ENCODE measurements around the gene LRP1.

LRP1 gene

DNA sequence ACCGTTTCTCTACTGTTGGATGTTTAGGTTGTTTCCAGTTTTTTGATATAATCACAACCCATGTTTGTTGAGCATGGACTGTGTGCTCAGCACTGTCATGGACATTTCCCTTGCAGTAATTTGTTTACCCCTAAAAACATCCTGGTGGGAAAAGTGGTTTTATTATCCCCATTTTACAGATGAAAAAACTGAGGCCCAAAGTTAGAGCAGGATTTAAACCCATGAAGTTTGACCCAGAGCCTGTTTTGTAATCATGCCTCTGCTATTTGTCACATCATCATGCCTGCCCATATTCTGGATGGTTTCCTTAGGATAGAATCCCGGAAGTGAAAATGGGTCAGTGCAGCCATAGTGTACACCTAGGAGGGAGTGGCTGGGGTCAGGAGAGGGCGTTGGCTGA, 36.2 kb downstream of the LRP1 start:
- Histone ChIP-seq H3K79me2 (ENCODE audit: insufficient read depth, low read depth) (no peaks in the 10 kb centered on the region), H2AFZ (ENCODE audit: low read depth) (no peak overlapping the region), H3K9ac (no peak overlapping the region), H3K4me1 (ENCODE audit: low read depth, poor library complexity, severe bottlenecking) (no peaks in the 10 kb centered on the region), H4K20me1 (ENCODE audit: insufficient read depth) (no peaks in the 10 kb centered on the region), H3K27ac (no peak overlapping the region), H3K27me3 (ENCODE audit: insufficient read depth, low read depth) (peaks cover 4% of the 10 kb centered on the region; the same call in 1 of the 2 replicates), H3K4me3 (IDR thresholded peaks at IDR 0.05; ENCODE audit: insufficient read depth, low read depth, low read length) (no peak overlapping the region), H3K36me3 (ENCODE audit: insufficient read depth) (no peaks in the 10 kb centered on the region), H3K4me2 (no peak overlapping the region)
- TF ChIP-seq, protein P1, sequence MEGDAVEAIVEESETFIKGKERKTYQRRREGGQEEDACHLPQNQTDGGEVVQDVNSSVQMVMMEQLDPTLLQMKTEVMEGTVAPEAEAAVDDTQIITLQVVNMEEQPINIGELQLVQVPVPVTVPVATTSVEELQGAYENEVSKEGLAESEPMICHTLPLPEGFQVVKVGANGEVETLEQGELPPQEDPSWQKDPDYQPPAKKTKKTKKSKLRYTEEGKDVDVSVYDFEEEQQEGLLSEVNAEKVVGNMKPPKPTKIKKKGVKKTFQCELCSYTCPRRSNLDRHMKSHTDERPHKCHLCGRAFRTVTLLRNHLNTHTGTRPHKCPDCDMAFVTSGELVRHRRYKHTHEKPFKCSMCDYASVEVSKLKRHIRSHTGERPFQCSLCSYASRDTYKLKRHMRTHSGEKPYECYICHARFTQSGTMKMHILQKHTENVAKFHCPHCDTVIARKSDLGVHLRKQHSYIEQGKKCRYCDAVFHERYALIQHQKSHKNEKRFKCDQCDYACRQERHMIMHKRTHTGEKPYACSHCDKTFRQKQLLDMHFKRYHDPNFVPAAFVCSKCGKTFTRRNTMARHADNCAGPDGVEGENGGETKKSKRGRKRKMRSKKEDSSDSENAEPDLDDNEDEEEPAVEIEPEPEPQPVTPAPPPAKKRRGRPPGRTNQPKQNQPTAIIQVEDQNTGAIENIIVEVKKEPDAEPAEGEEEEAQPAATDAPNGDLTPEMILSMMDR (conservative IDR thresholded peaks at IDR 0.05; ENCODE audit: low read depth, low read length) = no peak

DNA sequence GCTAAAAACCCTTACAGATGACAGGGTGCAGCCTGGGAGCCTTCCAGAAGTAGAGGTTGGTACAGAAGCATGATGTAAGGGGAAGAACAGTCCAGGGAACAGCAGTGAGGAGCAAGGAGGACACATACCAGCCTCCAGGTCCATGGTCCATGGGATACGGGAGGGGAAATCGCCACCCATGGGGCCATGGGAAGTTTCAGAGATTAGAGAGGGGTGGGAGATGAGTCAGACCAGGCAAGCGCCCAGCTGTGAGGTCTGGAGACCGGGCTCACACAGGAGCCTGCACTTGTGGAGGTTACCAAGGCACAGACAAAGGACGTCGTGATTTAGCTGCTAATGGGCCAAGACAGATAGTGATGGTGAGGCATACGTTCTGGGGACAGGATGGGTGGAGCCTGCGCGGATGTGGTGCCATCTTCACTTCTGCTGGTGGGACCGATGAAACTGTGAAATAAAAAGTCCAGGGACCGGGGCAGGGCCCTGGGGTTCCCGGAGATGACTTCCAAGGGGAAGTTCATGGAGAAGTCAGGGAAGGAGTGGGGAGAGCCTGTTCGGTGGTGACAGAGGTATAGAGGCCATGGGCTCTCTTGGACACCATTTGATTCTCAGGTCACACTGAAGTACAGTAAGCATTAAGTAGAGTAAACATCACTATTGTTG, 36.8 kb downstream of the LRP1 start:
- Histone ChIP-seq H3K27ac (no peak overlapping the region), H3K4me3 (IDR thresholded peaks at IDR 0.05; ENCODE audit: insufficient read depth, low read depth, low read length) (no peak overlapping the region), H3K27me3 (ENCODE audit: insufficient read depth, low read depth) (peaks cover 9% of the 10 kb centered on the region; the same call in 1 of the 2 replicates), H2AFZ (ENCODE audit: low read depth) (no peak overlapping the region), H3K9ac (no peak overlapping the region), H3K79me2 (ENCODE audit: insufficient read depth, low read depth) (no peaks in the 10 kb centered on the region), H4K20me1 (ENCODE audit: insufficient read depth) (no peaks in the 10 kb centered on the region), H3K36me3 (ENCODE audit: insufficient read depth) (no peaks in the 10 kb centered on the region), H3K4me1 (ENCODE audit: low read depth, poor library complexity, severe bottlenecking) (no peaks in the 10 kb centered on the region), H3K4me2 (no peak overlapping the region)
- TF ChIP-seq, protein P1 (conservative IDR thresholded peaks at IDR 0.05; ENCODE audit: low read depth, low read length) = no peak

DNA sequence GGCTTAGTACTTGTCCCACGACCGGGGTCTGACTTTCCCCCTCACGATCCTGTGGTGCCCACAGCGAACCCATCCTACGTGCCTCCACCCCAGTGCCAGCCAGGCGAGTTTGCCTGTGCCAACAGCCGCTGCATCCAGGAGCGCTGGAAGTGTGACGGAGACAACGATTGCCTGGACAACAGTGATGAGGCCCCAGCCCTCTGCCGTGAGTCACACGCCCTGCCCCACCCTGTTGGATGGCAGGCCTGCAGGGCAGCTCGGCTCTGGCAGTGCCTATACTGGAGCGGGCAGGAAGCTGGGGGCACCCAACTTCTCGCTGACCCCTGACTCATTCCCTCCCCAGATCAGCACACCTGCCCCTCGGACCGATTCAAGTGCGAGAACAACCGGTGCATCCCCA, 37.5 kb downstream of the LRP1 start:
- no peak overlapping the region for H3K9ac ChIP-seq
- no peak overlapping the region for H3K4me3 ChIP-seq (IDR thresholded peaks at IDR 0.05; ENCODE audit: insufficient read depth, low read depth, low read length)
- no peak overlapping the region for H3K27ac ChIP-seq
- no peak overlapping the region for H3K4me2 ChIP-seq
- TF ChIP-seq, protein P1 (conservative IDR thresholded peaks at IDR 0.05; ENCODE audit: low read depth, low read length) = no peak
- no peaks in the 10 kb centered on the region for H3K79me2 ChIP-seq (ENCODE audit: insufficient read depth, low read depth)
- H4K20me1 ChIP-seq (ENCODE audit: insufficient read depth) = no peaks in the 10 kb centered on the region
- no peaks in the 10 kb centered on the region for H3K36me3 ChIP-seq (ENCODE audit: insufficient read depth)
- peaks cover 11% of the 10 kb centered on the region; the same call in 1 of the 2 replicates for H3K27me3 ChIP-seq (ENCODE audit: insufficient read depth, low read depth)
- H3K4me1 ChIP-seq (ENCODE audit: low read depth, poor library complexity, severe bottlenecking) = no peaks in the 10 kb centered on the region
- no peak overlapping the region for H2AFZ ChIP-seq (ENCODE audit: low read depth)

DNA sequence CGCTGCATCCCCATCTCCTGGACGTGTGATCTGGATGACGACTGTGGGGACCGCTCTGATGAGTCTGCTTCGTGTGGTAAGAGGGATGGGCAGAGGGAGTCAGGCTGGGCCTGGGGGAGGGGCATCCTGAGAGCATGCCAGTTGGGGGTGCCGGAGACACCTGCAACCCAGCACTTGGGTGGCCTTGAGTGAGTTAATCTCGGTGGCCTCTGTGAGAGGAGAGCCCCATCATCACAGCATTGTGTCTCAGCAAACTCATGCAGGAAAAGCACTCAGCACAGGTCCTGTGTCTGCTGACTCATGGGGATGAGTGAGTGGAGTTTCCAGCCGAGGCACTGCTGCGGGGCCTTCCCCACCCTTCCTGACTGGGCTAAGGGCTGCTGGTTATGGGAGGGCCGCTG, 38.7 kb downstream of the LRP1 start:
- Histone ChIP-seq H2AFZ (ENCODE audit: low read depth) (no peak overlapping the region), H4K20me1 (ENCODE audit: insufficient read depth) (no peaks in the 10 kb centered on the region), H3K4me1 (ENCODE audit: low read depth, poor library complexity, severe bottlenecking) (no peaks in the 10 kb centered on the region), H3K4me3 (IDR thresholded peaks at IDR 0.05; ENCODE audit: insufficient read depth, low read depth, low read length) (no peak overlapping the region), H3K27me3 (ENCODE audit: insufficient read depth, low read depth) (peaks cover 11% of the 10 kb centered on the region; the same call in 1 of the 2 replicates), H3K79me2 (ENCODE audit: insufficient read depth, low read depth) (no peaks in the 10 kb centered on the region), H3K4me2 (no peak overlapping the region), H3K27ac (no peak overlapping the region), H3K36me3 (ENCODE audit: insufficient read depth) (no peaks in the 10 kb centered on the region), H3K9ac (no peak overlapping the region)
- TF ChIP-seq, protein P1 (conservative IDR thresholded peaks at IDR 0.05; ENCODE audit: low read depth, low read length) = no peak
